ENCODE measurements around the gene AAMDC. TPM values are rescaled to one million over a fixed set of nuclear protein-coding genes. Genes with fewer than 3 reads are reported as not detected.

AAMDC gene
- total RNA-seq, 1 experiment from 2014 or later, result 20.7 TPM

DNA sequence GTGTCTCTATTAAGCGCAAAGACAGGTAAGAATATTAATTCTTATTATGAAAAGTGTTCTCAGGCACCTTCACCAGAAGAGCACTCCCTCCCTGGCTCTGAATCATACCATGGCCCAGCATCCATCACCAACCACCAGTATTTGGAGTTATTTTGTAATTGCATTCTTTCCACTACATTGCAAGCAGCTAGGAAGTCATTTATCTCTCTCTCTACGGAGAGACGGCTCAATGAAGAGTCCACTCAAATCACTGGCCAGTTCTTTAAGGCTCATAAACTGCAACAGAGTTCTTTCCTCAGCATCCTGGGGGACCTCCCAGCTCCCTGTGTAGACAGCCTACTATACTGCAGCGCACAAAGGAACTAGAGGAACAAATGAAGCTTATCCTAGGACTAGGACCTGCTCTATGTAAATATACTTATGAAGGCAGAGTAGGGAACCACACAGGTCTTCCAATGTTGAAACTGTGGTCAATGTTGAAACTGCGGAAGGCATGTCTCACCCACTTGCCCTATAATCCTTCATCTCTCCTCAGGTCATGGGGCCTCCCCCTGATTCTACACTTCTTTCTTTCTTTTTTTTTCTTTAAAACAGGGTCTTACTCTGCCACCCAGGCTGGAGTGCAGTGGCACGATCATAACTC, 63.4 kb downstream of the AAMDC start:
- no peak overlapping the region for H3K4me3 Mint-ChIP-seq
- H3K18ac ChIP-seq (ENCODE audit: insufficient read length, low read depth, low read length), result no peak overlapping the region
- TF ChIP-seq CTCF (conservative IDR thresholded peaks at IDR 0.05), result no peak

More for the DNA sequence above, 63.4 kb downstream of the AAMDC start:
- Histone ChIP-seq H2BK5ac (ENCODE audit: insufficient read length, low read length) (no peak overlapping the region), H3K9ac (ENCODE audit: extremely low read depth, insufficient read length, low read length) (no peak overlapping the region), H3K4me2 (ENCODE audit: insufficient read depth, insufficient read length, low read length) (no peak overlapping the region), H4K20me1 (ENCODE audit: control insufficient read depth, insufficient read depth, insufficient read length) (no peaks in the 10 kb centered on the region), H3K4me1 (ENCODE audit: insufficient read depth, low read length) (no peaks in the 10 kb centered on the region), H4K8ac (replicated peaks; ENCODE audit: insufficient read length, low read depth, low read length) (no peak overlapping the region), H2BK15ac (ENCODE audit: low read depth, low read length) (no peak overlapping the region), H2AK5ac (ENCODE audit: insufficient read length, low read length) (no peak overlapping the region), H3K14ac (ENCODE audit: insufficient read depth, low read length) (no peak overlapping the region), H2BK120ac (ENCODE audit: low read depth, low read length, poor library complexity, severe bottlenecking) (no peak overlapping the region), H3K4ac (ENCODE audit: low read depth, low read length) (no peak overlapping the region), H4K91ac (ENCODE audit: insufficient read length, low read depth, low read length) (no peak overlapping the region), H4K5ac (ENCODE audit: insufficient read length, low read depth, low read length) (no peak overlapping the region), H3K79me1 (ENCODE audit: insufficient read depth, low read depth, low read length, poor library complexity, severe bottlenecking) (no peaks in the 10 kb centered on the region), H3K79me2 (ENCODE audit: insufficient read depth, low read length) (no peaks in the 10 kb centered on the region), H2AFZ (ENCODE audit: low read length) (no peak overlapping the region), H3K23me2 (ENCODE audit: insufficient read length, low read depth, low read length, poor library complexity, severe bottlenecking) (no peaks in the 10 kb centered on the region), H3K27me3 (ENCODE audit: insufficient read depth, low read length) (no peaks in the 10 kb centered on the region), H3T11ph (ENCODE audit: low read length) (no peak overlapping the region), H3K9me3 (ENCODE audit: control insufficient read depth, low read depth, low read length) (no peaks in the 10 kb centered on the region), H3K56ac (ENCODE audit: insufficient read length, low read depth, low read length) (no peak overlapping the region), H2BK12ac (ENCODE audit: insufficient read length, low read depth, low read length) (no peak overlapping the region), H2BK20ac (ENCODE audit: low read depth, low read length, poor library complexity, severe bottlenecking) (no peak overlapping the region), H3K23ac (ENCODE audit: insufficient read length, low read depth, low read length) (no peak overlapping the region), H3K27ac (ENCODE audit: insufficient read length, low read depth, low read length) (no peak overlapping the region)
- no peak for DNase-seq
- Mint-ChIP-seq H3K9me3 (no peaks in the 10 kb centered on the region), H3K4me1 (no peaks in the 10 kb centered on the region), H3K36me3 (ENCODE audit: insufficient read depth in 1 of 3, low read depth in 3 of 3) (peaks cover 7 to 59% (median 19%) of the 10 kb centered on the region in 3 experiments; a peak in 5 of 7 replicates), H3K27me3 (ENCODE audit: low read depth) (no peaks in the 10 kb centered on the region), H3K27ac (no peak overlapping the region; a peak in 1 of 7 replicates)
- no CpG with 5 or more reads among the region's 6 CpGs for WGBS (ENCODE audit: extremely low coverage, insufficient read length, low lambda C conversion rate)

Data from H9 (cell line).